Measurements from ENCODE around the gene IRF2BP2.

DNA sequence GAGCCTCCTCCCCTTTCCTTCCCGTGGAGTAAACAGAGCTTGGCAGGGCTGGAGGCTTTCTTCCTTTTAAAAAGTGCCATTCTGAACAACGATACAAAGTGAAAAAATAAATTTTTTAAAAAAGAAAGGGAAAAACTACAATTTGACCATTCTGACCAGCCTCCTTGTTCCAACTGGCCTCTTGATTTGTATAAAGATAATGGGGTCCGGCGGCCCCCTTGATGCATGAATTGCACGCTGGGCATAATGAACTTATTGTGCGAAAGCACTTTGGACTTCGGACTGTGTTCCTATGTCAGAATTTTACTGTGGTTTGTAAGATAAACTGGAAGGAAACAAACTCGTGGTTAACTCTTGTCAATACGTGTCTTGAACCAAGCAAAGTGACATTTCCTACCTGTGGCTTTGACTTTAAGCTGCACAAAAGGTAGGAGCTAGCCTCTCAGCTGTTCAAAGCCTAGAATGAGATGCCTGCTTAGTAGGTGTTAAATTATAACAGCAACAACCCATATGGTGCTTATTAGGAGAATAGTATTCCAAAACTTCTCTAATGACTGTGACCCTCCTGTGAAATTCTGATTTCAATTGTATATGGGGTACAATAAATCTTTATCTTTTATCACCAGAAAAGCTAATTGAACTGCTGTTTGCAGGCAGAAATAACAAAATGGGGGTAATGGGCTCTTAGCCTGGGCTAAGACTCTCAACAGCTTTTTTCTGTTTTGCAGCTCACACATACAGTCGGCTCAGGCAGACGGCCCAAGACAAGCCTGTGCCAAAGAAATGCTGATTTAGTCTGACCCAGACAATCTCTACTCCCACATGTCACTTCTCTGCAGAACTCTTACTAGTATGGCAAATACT, 9.3 kb downstream of the IRF2BP2 start:
- no peak; the same call in 1 of the 2 replicates for TF ChIP-seq PATZ1 (CRISPR knock-in tag; IDR thresholded peaks at IDR 0.05; ENCODE audit: borderline replicate concordance)
- TF ChIP-seq TCF4 (CRISPR knock-in tag; IDR thresholded peaks at IDR 0.05; ENCODE audit: borderline replicate concordance) = 0 out of 2 replicates have a peak, but pooled peaks have one; percentile 16
- no peak for TF ChIP-seq POU6F1 (CRISPR knock-in tag; IDR thresholded peaks at IDR 0.05; ENCODE audit: borderline replicate concordance, low read depth)
- TF ChIP-seq ZNF565 (CRISPR knock-in tag; conservative IDR thresholded peaks at IDR 0.05; ENCODE audit: low read depth) = no peak

Data from SK-N-SH treated with all-trans-retinoic acid at 6 μM for 48 hours (cell line).